Cerebellar cortex (tissue), 1 donor: ENCODE results near the gene CACNA2D4.

Experiments
- DNase-seq: peaks from one replicate; pipeline ENCODE4 v3.0.0-alpha.2; 2015; ENCODE audit warnings: low spot score

The CACNA2D4 gene

GRCh38 chr12:1778911-1779310 lies 139.5 kb downstream of the CACNA2D4 start:
- no peak for DNase-seq

DNA sequence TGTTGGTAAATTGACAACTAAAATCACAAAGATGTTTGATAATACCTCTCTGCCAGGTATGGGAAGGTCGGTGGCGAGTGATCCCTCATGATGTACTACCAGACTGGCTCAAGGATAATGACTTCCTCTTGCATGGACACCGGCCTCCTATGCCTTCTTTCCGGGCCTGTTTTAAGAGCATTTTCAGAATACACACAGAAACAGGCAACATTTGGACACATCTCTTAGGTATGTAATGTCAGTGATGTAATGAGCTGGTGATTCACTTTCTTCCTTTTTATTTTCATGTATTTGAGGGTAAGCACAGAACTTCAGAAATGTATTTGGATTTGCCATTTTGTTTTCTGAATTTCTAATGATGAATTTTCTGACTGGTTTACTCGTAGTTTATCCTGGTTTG lies 140.7 kb downstream of the CACNA2D4 start:
- DNase-seq: no peak

- no peak for DNase-seq
Observed at GRCh38 chr12:1776170-1776921, 142.1 kb downstream of the CACNA2D4 start.

DNA sequence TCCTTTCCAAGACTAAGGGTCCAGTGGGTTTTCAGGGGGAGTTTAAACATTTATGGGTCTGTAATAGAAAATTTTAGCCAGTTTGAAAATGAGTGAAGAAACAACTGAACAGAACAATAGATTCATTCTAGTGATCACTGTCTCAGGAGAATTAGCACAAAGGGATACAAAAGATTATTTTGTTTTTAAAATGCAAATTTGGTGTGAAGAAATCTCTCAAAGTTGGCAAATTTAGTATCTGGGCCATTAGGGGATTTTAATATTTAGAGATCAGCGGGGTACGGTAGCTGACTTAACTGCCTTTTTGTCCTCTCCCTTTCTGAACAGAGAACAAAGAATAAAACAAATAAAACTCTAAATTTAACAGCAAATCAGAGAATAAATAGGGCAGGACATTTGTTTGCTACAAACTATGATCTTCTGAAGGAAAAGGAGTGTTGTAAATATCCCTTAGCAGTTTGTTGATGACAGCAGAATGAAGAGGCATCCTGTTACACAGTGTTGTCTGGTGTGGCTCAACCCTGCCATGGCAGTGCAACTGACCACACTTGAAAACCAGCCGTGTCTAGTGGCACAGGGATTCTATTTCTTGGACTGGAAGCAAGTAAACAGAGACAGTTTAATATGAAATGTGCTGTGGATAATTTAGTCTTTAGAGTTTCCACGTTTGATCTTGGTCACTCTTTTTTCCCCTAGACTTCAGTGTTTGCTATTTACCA lies 144.4 kb downstream of the CACNA2D4 start:
- no peak for DNase-seq

DNA sequence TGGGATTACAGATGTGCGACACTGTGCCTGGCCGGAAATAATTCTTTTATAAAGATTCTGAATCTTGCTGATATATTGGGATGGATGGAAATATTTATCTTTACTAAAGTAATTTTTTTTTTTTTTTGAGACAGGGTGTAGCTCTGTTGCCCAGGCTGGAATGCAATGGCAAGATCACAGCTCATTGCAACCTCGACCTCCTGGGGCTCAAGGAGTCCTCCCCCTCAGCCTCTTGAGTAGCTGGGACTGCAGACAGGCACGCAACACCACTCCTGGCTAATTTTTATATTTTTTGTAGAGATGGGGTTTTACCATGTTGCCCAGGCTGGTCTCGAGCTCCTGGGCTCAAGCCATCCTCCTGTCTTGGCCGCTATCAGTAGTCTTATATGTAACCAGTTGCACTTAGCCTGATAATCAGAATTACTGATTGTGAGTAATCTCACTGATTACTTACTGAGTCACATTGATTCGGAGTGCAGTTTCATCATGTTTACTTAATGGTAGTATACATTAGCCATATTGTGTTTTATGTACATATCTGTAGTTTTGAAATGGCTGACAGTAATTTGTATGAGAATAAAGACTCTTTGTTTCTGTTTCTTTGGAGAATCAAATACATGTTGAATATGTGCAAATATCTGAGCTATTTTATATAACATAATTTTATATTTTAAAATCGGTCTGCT lies 148.5 kb downstream of the CACNA2D4 start:
- no peak for DNase-seq

DNA sequence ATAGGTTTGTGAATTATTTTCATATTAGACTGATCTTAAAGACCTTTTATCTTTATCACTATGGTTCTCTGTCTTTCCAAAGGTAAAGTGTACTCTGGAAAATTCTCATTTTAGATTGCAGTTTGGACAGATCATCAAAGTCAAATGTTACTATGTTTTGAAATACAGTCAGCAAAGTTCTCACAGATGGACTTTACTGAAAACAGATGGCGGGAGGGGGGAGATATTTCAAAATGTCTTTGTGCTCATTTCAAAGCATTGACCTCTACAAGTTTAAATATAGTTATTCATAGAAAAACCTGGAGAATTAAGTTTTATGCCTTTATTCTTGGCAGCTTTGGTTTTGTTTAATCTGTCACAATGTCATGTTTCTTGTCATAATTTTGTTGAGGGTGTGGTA lies 149.8 kb downstream of the CACNA2D4 start:
- no peak for DNase-seq

DNA sequence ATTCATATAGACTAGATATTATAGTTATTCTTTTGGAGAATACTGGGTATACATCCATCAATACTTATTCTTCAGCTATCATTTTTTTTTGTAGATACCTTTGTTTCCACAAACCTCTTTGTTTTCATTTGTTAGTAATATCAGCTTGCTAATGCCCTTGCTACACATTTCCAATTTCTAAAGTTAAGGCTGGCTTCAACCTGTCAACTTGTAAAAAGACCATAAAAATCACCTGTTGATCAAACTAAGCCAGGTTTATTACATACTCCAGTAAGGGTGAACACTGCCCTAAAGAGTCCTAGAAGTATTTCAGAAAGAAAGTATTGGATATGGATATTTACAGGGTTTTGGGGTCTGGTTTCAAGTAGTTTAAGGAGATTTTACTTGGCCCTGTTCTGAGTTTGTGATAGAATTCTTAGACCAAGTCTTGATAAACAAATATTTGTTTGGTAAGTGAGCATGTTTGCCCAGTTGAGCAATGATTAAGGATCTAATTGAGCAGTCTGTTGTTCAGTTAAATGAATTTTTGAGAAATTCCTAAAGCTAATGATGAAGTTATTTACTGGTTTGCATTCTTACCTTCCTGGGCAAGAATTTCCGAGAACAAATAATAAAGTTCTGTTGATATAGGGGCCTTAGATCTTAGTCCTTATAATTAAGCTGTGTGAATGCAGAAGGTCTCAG lies 150.9 kb downstream of the CACNA2D4 start:
- no peak for DNase-seq

GRCh38 chr12:1766110-1766509 lies 152.3 kb downstream of the CACNA2D4 start:
- no peak for DNase-seq

DNA sequence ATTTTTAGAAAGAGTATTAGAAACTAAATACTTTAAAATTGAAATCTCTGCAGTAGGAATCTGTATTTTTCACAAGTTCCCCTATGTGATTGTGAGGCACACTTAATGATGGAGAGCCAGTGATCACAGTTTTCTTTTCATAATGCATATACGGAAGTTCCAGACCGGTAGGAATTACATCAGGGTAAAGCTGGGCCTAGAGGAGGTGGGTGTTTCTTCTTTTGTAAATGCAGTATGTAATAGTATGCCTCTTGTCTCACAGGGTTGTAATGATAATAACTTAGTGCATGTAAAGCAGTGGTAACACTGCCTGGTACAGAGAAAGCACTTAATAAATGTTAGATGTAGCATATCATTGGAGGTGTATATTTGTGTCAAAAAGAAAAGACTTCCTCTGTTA lies 155.3 kb downstream of the CACNA2D4 start:
- DNase-seq: no peak

DNA sequence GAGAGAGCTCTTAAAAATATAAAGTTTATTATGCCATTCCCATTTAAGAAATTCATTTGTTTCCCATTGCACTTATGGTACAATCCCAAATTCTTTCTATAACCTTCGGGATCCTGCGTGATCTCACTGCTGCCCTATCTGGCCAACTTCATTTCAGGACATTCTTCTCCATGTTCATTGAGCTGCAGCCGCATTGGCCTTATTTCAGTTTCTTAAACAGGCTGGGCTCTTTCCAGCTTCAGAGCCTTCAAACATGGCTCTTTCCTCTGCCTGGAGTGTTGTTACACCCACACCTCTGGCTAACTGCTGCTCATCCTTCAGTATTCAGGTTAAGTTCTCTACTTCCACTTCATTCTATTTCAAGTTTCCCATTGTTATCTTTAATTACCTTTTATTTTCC lies 156.6 kb downstream of the CACNA2D4 start:
- no peak for DNase-seq

- DNase-seq: no peak
Observed at GRCh38 chr12:1760566-1761382, 157.7 kb downstream of the CACNA2D4 start.

GRCh38 chr12:1758887-1759286 lies 159.6 kb downstream of the CACNA2D4 start:
- DNase-seq: no peak

GRCh38 chr12:1758376-1758775 lies 160.1 kb downstream of the CACNA2D4 start:
- DNase-seq: no peak

DNA sequence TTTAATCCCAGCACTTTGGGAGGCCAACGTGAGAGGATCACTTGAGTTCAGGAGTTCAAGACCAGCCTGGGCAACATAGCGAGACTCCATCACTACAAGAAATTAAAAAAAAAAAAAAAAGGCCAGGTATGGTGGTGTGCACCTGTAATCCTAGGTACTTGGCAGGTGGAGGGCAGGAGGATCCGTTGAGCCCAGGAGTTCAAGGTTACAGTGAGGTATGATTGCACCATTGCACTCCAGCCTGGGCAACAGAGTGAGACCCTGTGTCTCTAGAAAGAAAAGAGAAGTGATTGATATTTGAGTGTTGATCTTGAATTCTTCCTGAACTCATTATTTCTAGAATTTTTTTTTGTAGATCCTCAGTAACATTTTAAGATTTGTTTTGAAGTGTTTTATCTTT lies 168.2 kb downstream of the CACNA2D4 start:
- DNase-seq: no peak

DNA sequence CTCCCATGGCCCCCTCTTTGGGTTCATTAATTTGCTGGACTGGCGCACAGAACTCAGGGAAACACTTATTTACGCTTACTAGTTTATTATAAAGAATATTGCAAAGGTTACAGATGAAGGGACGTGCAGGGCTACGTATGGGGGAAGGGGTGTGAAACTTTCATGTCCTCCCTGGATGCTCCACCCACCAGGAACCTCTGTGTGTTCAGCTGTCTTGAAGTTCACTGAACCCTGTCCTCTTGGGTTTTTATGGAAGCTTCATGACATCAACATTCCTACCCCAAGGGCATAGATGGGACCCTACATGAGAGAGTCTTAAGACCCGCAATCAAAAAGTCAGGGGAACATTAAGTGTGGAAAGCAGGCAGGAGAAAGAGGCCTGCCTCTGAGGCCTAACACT lies 169.4 kb downstream of the CACNA2D4 start:
- no peak for DNase-seq

DNA sequence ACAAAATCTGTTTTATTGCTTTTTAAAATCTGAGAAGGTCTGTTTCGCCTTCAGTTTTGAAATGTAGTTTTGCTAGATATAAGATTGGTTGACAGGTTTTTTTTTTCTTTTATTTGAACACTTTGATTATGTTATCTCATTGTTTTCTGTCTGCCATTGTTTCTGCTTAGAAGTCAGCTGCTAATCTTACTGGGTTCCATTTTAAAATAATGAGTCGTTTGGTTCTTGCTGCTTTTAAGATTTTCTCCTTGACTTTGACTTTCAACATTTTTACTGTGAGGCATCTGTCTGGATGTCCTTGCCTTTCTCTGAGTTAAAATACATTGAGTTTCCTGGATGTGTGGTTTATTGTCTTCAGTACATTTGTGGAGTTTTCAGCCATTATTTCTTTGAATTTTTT lies 170.8 kb downstream of the CACNA2D4 start:
- DNase-seq: no peak

DNA sequence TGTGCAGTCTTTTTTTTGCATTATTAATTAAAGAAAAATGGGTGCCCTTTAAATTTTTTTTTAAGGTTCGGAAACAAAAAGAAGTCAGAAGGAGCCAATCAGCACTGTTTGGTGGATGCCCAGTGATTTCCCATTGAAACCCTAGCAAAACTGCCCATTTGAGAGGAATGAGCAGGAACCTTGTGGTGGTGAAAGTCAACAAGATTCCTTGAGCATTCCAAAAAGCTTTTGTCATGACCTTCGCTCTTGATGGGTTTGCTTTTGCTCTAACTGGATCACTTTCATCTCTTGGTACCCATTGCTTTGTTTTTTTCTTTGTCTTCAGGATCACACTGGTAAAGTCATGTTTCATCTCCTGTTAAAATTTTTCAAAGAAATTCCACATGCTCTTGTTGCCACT lies 173.5 kb downstream of the CACNA2D4 start:
- DNase-seq: no peak
